Neural cell (in vitro differentiated cells): Measurements from ENCODE around the gene MYB. TPM values are rescaled to one million over a fixed set of nuclear protein-coding genes. Genes with fewer than 3 reads are reported as not detected.

Experiments
- H2AFZ ChIP-seq: fragments of 200-600, 300-800 bp; sonication (generic), shearing (Covaris generic); 2 replicates; pipeline ENCODE4 v1.6.0; 2014; ENCODE audit warnings: low read depth, mild to moderate bottlenecking, antibody characterized with exemption, low read length, moderate library complexity
- H3F3A ChIP-seq: fragments of 200-600 bp; shearing (Covaris generic); 2 replicates; pipeline ENCODE4 v1.6.1; 2016; ENCODE audit warnings: mild to moderate bottlenecking, moderate library complexity, mixed read lengths, antibody characterized with exemption, low read length; ENCODE audit not compliant: insufficient read depth, poor library complexity, severe bottlenecking
- H3K27ac ChIP-seq: fragments of 200-600, 300-800 bp; sonication (generic), shearing (Covaris generic); 2 replicates; pipeline ENCODE4 v1.5.1; 2014; ENCODE audit warnings: mild to moderate bottlenecking, low read length, moderate library complexity
- H3K27me3 ChIP-seq: fragments of 300-800, 200-600 bp; sonication (generic), shearing (Covaris generic); 2 replicates; pipeline ENCODE4 v1.6.0; 2014; ENCODE audit warnings: mild to moderate bottlenecking, low read depth, low read length, moderate library complexity; ENCODE audit not compliant: insufficient read depth
- H3K36me3 ChIP-seq: fragments of 300-800, 200-600 bp; sonication (generic), shearing (Covaris generic); 2 replicates; pipeline ENCODE4 v1.5.1; 2014; ENCODE audit warnings: mild to moderate bottlenecking, antibody characterized with exemption, low read length, moderate library complexity; ENCODE audit not compliant: insufficient read depth
- H3K4me2 ChIP-seq: fragments of 300-800, 200-600 bp; sonication (generic), shearing (Covaris generic); 2 replicates; pipeline ENCODE4 v1.6.0; 2014; ENCODE audit warnings: mild to moderate bottlenecking, low read length
- H3K4me3 ChIP-seq: fragments of 300-800, 200-600 bp; sonication (generic), shearing (Covaris generic); 2 replicates; pipeline ENCODE4 v1.5.1; 2014; ENCODE audit warnings: mild to moderate bottlenecking, low read length, moderate library complexity
- H3K79me2 ChIP-seq: fragments of 200-600 bp; shearing (Covaris generic); replicated peaks from 2 replicates; pipeline ENCODE4 v1.6.0; 2014; ENCODE audit warnings: mild to moderate bottlenecking, low read length, moderate library complexity; ENCODE audit not compliant: insufficient read depth
- H3K9ac ChIP-seq: fragments of 300-800, 200-600 bp; sonication (generic), shearing (Covaris generic); 2 replicates; pipeline ENCODE4 v1.6.1; 2016; ENCODE audit warnings: mild to moderate bottlenecking, low read length, mixed read lengths
- H3K9me2 ChIP-seq: fragments of 200-600 bp; shearing (Covaris generic); 2 replicates; pipeline ENCODE4 v1.6.1; 2016; ENCODE audit warnings: mild to moderate bottlenecking, low read length, mixed read lengths; ENCODE audit not compliant: insufficient read depth
- H3K9me3 ChIP-seq: fragments of 200-600, 300-800 bp; sonication (generic), shearing (Covaris generic); 2 replicates; pipeline ENCODE4 v1.6.1; 2016; ENCODE audit warnings: mild to moderate bottlenecking, mixed run types, low read length, moderate library complexity, mixed read lengths
- H4K20me1 ChIP-seq: fragments of 200-600 bp; shearing (Covaris generic); 2 replicates; pipeline ENCODE4 v1.6.1; 2016; ENCODE audit warnings: mild to moderate bottlenecking, mixed run types; ENCODE audit not compliant: insufficient read depth
- EP300 ChIP-seq: fragments of 450-650 bp; conservative IDR thresholded peaks from 2 replicates; pipeline ENCODE4 v1.6.1; 2014; ENCODE audit warnings: antibody characterized with exemption, mild to moderate bottlenecking, moderate library complexity; ENCODE audit not compliant: poor library complexity, severe bottlenecking
- EZH2 ChIP-seq: fragments of 200-600, 300-800 bp; shearing (Covaris generic), sonication (generic); IDR thresholded peaks from 2 replicates; pipeline ENCODE4 v1.6.1; 2014; ENCODE audit warnings: antibody characterized with exemption, low read length, borderline replicate concordance, mild to moderate bottlenecking; ENCODE audit not compliant: insufficient read depth, poor library complexity, severe bottlenecking
- MXI1 ChIP-seq: fragments of 450-650 bp; conservative IDR thresholded peaks from 2 replicates; pipeline ENCODE4 v1.6.1; 2014; ENCODE audit warnings: antibody characterized with exemption, mild to moderate bottlenecking; ENCODE audit not compliant: poor library complexity, severe bottlenecking
- POLR2AphosphoS5 ChIP-seq: IDR thresholded peaks from 2 replicates; pipeline ENCODE4 v1.6.1; 2012
- RAD21 ChIP-seq: fragments of 450-650 bp; conservative IDR thresholded peaks from 2 replicates; pipeline ENCODE4 v1.6.1; 2014; ENCODE audit warnings: antibody characterized with exemption, mild to moderate bottlenecking, moderate library complexity
- SMC3 ChIP-seq: fragments of 450-650 bp; conservative IDR thresholded peaks from 2 replicates; pipeline ENCODE4 v1.6.1; 2014; ENCODE audit warnings: antibody characterized with exemption, mild to moderate bottlenecking, moderate library complexity; ENCODE audit not compliant: poor library complexity
- TAF1 ChIP-seq: IDR thresholded peaks from 2 replicates; pipeline ENCODE4 v1.6.1; 2012; ENCODE audit warnings: low read depth
- polyA plus RNA-seq: library from polyadenylated mRNA; depleted of rRNA; stranded (reverse); fragments of >200 nt; gene quantifications from 2 replicates; pipeline ENCODE4 v1.2.3, GENCODE V29; 2014
- TF ChIP-seq, protein P1 (sequence below): fragments of 450-650 bp; IDR thresholded peaks from 2 replicates; pipeline ENCODE4 v1.5.1; 2014; ENCODE audit warnings: antibody characterized with exemption, mild to moderate bottlenecking, moderate library complexity; ENCODE audit not compliant: poor library complexity, severe bottlenecking
- TF ChIP-seq, protein P2 (sequence below): IDR thresholded peaks from 2 replicates; pipeline ENCODE4 v1.6.1; 2012; ENCODE audit warnings: borderline replicate concordance

The MYB gene
- polyA plus RNA-seq, 1 donor from 2014 or later: 4.0 TPM

DNA sequence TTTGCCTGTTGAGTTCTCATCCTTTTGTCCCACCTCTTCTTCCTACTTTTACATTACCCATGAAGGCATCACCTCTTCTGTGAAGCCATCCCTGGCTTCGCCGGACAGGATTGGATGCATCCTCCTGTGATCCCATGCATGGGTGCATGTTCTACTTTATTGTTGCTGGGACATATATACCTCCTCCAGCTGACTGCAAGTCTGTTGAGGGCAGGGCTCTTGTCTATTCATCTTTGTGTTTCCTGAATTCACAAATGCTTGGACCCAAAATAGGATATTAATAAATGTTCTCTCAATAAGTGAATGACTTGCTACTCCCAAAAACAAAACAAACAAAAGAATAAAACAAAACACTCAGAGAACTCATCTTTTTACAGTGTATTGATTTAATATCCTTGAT, 5.1 kb downstream of the MYB start:
- no peaks in the 10 kb centered on the region for H3K36me3 ChIP-seq
- TF ChIP-seq MXI1 (no peak), RAD21 (no peak), TAF1 (no peak), EZH2 (no peak), SMC3 (no peak), POLR2AphosphoS5 (no peak), EP300 (no peak)
- TF ChIP-seq, protein P1, sequence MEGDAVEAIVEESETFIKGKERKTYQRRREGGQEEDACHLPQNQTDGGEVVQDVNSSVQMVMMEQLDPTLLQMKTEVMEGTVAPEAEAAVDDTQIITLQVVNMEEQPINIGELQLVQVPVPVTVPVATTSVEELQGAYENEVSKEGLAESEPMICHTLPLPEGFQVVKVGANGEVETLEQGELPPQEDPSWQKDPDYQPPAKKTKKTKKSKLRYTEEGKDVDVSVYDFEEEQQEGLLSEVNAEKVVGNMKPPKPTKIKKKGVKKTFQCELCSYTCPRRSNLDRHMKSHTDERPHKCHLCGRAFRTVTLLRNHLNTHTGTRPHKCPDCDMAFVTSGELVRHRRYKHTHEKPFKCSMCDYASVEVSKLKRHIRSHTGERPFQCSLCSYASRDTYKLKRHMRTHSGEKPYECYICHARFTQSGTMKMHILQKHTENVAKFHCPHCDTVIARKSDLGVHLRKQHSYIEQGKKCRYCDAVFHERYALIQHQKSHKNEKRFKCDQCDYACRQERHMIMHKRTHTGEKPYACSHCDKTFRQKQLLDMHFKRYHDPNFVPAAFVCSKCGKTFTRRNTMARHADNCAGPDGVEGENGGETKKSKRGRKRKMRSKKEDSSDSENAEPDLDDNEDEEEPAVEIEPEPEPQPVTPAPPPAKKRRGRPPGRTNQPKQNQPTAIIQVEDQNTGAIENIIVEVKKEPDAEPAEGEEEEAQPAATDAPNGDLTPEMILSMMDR: no peak
- TF ChIP-seq, protein P2, sequence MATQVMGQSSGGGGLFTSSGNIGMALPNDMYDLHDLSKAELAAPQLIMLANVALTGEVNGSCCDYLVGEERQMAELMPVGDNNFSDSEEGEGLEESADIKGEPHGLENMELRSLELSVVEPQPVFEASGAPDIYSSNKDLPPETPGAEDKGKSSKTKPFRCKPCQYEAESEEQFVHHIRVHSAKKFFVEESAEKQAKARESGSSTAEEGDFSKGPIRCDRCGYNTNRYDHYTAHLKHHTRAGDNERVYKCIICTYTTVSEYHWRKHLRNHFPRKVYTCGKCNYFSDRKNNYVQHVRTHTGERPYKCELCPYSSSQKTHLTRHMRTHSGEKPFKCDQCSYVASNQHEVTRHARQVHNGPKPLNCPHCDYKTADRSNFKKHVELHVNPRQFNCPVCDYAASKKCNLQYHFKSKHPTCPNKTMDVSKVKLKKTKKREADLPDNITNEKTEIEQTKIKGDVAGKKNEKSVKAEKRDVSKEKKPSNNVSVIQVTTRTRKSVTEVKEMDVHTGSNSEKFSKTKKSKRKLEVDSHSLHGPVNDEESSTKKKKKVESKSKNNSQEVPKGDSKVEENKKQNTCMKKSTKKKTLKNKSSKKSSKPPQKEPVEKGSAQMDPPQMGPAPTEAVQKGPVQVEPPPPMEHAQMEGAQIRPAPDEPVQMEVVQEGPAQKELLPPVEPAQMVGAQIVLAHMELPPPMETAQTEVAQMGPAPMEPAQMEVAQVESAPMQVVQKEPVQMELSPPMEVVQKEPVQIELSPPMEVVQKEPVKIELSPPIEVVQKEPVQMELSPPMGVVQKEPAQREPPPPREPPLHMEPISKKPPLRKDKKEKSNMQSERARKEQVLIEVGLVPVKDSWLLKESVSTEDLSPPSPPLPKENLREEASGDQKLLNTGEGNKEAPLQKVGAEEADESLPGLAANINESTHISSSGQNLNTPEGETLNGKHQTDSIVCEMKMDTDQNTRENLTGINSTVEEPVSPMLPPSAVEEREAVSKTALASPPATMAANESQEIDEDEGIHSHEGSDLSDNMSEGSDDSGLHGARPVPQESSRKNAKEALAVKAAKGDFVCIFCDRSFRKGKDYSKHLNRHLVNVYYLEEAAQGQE: no peak
- no peak overlapping the region for H2AFZ ChIP-seq
- no peaks in the 10 kb centered on the region for H3K9me3 ChIP-seq
- no peak overlapping the region for H3K9ac ChIP-seq
- H3K27ac ChIP-seq: no peak overlapping the region
- no peak overlapping the region for H3K4me3 ChIP-seq
- peaks cover 7% of the 10 kb centered on the region for H3F3A ChIP-seq
- H3K9me2 ChIP-seq: no peaks in the 10 kb centered on the region
- H3K79me2 ChIP-seq: no peaks in the 10 kb centered on the region
- H3K27me3 ChIP-seq: peaks cover 29% of the 10 kb centered on the region
- no peak overlapping the region for H3K4me2 ChIP-seq
- H4K20me1 ChIP-seq: no peaks in the 10 kb centered on the region

DNA sequence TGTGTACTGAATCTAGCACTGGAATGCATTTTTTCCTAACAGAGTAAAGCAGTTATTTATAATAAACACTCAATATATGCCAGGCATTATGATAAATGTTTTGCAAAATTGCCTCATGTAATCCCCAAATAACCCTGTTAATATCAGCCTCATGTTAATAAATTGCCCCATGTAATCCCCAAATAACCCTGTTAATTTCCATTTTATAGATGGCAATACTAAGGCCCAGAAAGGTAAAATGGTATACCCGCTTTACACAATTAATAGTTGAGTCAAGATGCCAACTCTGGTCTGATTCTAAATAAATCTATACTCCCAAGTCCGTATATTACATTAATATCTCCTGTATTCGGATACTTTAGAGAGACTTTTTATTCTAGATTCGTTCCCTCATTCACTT, 6.3 kb downstream of the MYB start:
- Histone ChIP-seq H3K79me2 (no peaks in the 10 kb centered on the region), H3K27me3 (peaks cover 27% of the 10 kb centered on the region), H3F3A (no peaks in the 10 kb centered on the region), H3K27ac (no peak overlapping the region), H3K9me2 (no peaks in the 10 kb centered on the region), H3K36me3 (peaks cover 1% of the 10 kb centered on the region), H3K9me3 (no peaks in the 10 kb centered on the region), H3K4me3 (no peak overlapping the region), H4K20me1 (no peaks in the 10 kb centered on the region), H2AFZ (no peak overlapping the region), H3K4me2 (no peak overlapping the region), H3K9ac (no peak overlapping the region)
- no peak for TF ChIP-seq RAD21
- TF ChIP-seq EZH2: no peak
- TF ChIP-seq, protein P2: no peak
